GM13977 (cell line): Measurements from ENCODE around the gene KCNE3.
A peak's percentile ranks its signal among the peaks of the same experiment; 100 is the strongest.

ENCODE experiments used
- DNase-seq: peaks from one replicate; pipeline ENCODE4 v3.0.0; 2012; ENCODE audit warnings: low spot score
- in situ Hi-C: fragments of 300-500 bp; cut with MboI; formaldehyde crosslinking; loops from one replicate; pipeline ENCODE4 v1.12.0; 2022; ENCODE audit warnings: low sequenced_read_pairs, low pct_unique_long_range_greater_than_20kb, mixed read lengths, inconsistent platforms; ENCODE audit not compliant: unreplicated experiment
- TF ChIP-seq, protein P1 (sequence below): IDR thresholded peaks from 2 replicates; pipeline ENCODE4 v1.5.1; 2012; ENCODE audit warnings: mild to moderate bottlenecking, control low read depth; ENCODE audit not compliant: insufficient read depth; ENCODE audit errors: extremely low read depth, missing control alignments

Gene KCNE3

DNA sequence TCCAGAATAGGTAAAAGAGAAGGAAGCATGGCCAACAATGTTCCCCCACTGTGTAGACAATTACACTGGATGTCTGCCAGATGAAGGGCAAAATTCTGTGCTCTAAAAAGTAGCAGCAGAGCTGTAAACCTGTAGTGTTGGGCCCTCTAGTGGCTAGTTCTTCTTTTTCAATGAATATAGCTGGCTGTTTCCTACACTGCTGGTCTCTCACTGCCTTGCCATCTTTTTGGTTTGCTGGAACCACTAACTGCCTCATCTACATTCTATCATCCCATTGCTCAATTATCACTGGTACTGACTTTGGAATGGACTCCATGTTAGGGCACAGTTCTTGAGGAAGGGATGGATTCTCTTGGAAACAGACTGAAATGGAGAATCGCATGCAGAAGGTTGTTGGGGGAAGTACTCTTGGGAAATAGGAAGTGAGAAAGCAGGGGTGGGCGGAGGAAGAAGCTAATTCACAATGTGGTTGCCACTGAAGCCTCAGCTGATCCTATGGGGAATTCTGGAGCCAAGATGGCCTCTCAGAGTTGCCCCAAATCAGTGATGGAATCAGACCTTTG, 17.9 kb downstream of the KCNE3 start:
- peak; percentile 63 for DNase-seq
- in situ Hi-C loops, result no loop called here
- TF ChIP-seq, protein P1, sequence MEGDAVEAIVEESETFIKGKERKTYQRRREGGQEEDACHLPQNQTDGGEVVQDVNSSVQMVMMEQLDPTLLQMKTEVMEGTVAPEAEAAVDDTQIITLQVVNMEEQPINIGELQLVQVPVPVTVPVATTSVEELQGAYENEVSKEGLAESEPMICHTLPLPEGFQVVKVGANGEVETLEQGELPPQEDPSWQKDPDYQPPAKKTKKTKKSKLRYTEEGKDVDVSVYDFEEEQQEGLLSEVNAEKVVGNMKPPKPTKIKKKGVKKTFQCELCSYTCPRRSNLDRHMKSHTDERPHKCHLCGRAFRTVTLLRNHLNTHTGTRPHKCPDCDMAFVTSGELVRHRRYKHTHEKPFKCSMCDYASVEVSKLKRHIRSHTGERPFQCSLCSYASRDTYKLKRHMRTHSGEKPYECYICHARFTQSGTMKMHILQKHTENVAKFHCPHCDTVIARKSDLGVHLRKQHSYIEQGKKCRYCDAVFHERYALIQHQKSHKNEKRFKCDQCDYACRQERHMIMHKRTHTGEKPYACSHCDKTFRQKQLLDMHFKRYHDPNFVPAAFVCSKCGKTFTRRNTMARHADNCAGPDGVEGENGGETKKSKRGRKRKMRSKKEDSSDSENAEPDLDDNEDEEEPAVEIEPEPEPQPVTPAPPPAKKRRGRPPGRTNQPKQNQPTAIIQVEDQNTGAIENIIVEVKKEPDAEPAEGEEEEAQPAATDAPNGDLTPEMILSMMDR, result peak; percentile 70

DNA sequence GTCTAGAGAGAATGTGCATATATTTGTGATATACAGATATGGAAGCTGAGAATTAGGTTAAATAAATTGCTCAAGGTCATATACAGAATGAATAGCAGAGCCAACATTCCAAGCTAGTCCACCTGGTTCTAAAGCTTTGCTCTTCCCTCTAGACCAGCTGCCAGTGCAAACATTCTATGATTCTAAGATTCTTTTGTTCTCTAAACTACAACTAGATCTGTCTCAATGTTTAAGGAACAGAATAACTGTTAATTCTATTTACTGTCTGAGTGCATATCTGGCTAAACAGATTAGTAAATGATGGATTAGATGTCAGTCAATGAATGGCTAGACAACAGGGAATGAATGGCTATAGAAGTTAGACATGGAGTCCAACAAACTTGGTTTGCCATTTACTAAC, 19.6 kb downstream of the KCNE3 start:
- TF ChIP-seq, protein P1, result no peak
- DNase-seq, result no peak
- in situ Hi-C loops, result no loop called here

DNA sequence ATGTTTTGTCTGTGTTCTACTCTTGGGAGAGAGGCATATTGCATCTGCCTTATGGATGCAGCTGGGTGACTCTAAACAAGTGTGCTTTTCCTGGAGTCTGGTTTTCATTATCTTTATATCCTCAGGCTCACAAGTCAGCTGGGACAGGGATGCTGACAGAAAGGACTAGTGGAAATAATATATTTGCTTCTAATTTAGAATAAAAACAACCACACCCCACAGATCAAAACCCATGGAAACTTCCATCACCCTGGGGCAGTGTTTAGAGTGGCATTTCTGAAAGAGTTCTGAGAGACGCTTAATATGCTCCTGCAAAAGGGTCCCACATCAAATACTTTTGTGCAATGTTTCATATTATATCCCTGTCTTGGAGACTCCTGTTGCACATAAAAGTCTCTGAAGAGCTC, 20.8 kb downstream of the KCNE3 start:
- TF ChIP-seq, protein P1, result no peak
- in situ Hi-C loops, result no loop called here
- no peak for DNase-seq

DNA sequence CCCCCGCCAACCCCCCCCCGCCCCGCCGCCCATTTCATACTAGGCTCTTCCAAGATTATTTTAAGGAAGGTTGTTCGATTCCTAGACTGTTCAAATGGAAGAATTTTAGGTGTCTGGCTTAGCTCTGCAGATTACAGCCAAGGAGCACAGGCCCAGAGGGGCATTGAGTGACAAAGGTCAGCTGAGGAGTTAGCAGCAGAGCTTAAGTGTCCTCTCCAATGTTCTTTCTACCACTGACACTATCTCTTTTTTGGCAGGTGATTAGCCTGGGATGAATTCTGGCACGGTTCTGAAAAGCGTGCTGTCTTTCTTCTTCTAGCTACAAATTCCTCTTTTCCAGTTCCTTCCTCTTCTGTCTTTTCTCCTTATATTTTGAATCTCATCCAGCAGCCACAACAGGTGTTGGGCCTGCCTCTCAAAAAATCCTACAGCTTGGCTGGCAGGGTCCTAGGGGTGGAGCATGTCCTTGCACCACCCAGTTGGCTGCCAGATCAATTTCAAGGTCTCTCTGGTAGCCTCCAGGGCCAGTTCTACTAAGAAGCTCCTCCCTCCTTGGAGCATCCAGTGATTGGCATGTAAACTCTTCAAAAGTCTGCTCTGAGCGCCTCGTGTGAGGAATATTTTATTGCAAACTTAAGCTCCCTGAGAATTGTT, 23.0 kb downstream of the KCNE3 start:
- no peak for DNase-seq
- in situ Hi-C loops, result no loop called here
- TF ChIP-seq, protein P1, result no peak

DNA sequence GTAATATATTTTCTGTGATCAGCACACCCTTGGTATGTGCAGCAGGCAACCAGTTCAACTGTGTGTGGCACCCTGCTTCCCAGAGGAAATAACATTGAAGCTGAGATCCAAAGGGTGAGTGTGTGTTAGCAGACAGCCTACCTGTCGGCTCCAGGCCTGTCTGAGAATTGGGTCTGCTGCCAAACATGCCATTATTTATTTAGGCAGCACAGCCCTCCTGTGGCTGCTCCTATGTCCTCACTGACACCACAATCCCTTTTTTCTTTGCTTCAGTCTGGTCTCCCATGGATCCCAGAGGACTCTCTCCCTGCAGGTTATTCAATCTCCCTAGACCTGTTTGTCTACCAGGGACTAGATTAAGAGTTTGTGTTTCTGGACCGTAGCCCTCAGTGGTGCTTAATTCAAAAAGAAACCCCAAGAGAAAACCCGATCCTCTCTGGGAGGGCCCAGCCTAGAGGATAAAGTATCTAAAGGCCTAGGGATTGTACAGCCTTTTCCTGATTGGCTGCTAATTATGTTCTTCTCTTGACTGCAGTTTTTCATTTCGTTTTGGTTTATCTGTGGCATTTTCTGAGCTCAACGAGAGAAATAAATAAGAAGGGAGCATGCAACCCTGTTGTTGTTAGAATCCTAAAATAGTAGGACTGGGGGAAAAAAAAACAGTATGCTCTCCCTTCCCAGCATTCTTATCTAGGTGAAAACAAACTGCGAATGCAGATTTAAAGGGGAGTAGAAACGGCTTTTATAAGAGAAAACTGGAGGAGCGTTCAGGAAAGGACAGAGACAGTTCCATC, 24.1 kb downstream of the KCNE3 start:
- in situ Hi-C loops, result no loop called here
- no peak for DNase-seq

DNA sequence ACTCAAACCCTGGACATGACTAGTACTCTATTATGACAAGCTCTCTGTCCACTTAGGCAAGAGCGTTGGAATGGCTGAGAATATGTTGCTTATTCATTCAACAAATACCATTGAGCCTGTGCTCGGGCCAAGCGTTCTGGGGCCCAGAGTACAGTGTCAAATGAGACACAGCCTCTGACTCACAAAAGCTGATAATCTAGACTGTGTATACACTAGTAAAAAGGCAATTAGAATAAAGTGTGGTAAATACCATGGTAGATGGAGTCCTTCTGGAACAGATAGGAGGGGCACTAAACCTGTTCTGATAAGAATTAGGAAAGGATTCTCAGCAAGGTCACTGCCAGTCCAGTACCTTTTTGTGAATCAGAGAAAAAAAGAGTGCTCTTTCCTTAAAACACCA, 24.7 kb downstream of the KCNE3 start:
- TF ChIP-seq, protein P1, result no peak
- in situ Hi-C loops, result no loop called here
- DNase-seq, result no peak

More for the DNA sequence above, 24.1 kb downstream of the KCNE3 start:
- TF ChIP-seq, protein P1, result no peak
